Heart left ventricle (tissue), 16 donors: ENCODE results near the gene FAM217B. TPM values are rescaled to one million over a fixed set of nuclear protein-coding genes. Genes with fewer than 3 reads are reported as not detected.

Source experiments
- ATAC-seq, 4 donors: fragments of 200-7000 bp; cut with Tn5 transposase; one replicate each; pipeline ENCODE4 v1.9.1; 2020 to 2022; ENCODE audit warnings: moderate library complexity in 4 of 4, mild to moderate bottlenecking in 3 of 4, moderate number of reproducible peaks in 1 of 4
- DNase-seq, 5 donors: peaks; one replicate each; pipeline ENCODE4 v3.0.0-alpha.2; 2020
- H3K27ac ChIP-seq, 12 donors: fragments of 200-600 bp; sonication (generic) in 4 of 12; one replicate each; pipeline versions ENCODE4 v1.5.0 to v1.8.0; 2016 to 2022; ENCODE audit warnings: mild to moderate bottlenecking in 2 of 12
- H3K27me3 ChIP-seq, 9 donors: fragments of 200-600 bp; sonication (generic) in 2 of 9; one replicate each; pipeline versions ENCODE4 v1.5.1 to v1.8.0; 2016 to 2022; ENCODE audit warnings: mild to moderate bottlenecking in 3 of 9
- H3K36me3 ChIP-seq, 9 donors: fragments of 200-600 bp; sonication (generic) in 2 of 9; one replicate each; pipeline versions ENCODE4 v1.5.0 to v1.8.0; 2018 to 2022; ENCODE audit warnings: mild to moderate bottlenecking in 2 of 9
- H3K4me1 ChIP-seq, 12 donors: fragments of 200-600 bp; sonication (generic) in 4 of 12; one replicate each; pipeline versions ENCODE4 v1.5.0 to v1.8.0; 2016 to 2022; ENCODE audit warnings: mild to moderate bottlenecking in 3 of 12
- H3K4me3 ChIP-seq, 12 donors: fragments of 200-600 bp; sonication (generic) in 4 of 12; one replicate each; pipeline versions ENCODE4 v1.5.0 to v1.8.0; 2017 to 2022; ENCODE audit warnings: mild to moderate bottlenecking in 9 of 12, moderate library complexity in 4 of 12
- H3K9me3 ChIP-seq, 12 donors: fragments of 200-600 bp; sonication (generic) in 4 of 12; one replicate each; pipeline versions ENCODE4 v1.5.0 to v1.8.0; 2016 to 2022; ENCODE audit warnings: mild to moderate bottlenecking in 1 of 12
- CTCF ChIP-seq, 12 donors: fragments of 200-600 bp; sonication (generic) in 4 of 12; IDR thresholded peaks; one replicate each; pipeline versions ENCODE4 v1.5.0 to v1.8.0; 2018 to 2022; ENCODE audit warnings: antibody characterized with exemption in 12 of 12, mild to moderate bottlenecking in 5 of 12
- POLR2A ChIP-seq, 2 donors: fragments of 450-650 bp; IDR thresholded peaks; one replicate each; pipeline ENCODE4 v1.6.1; 2017; ENCODE audit warnings: antibody characterized with exemption in 2 of 2, mild to moderate bottlenecking in 2 of 2, moderate library complexity in 2 of 2
- WGBS, 4 donors: extraction: QIAGEN DNeasy Blood & Tissue Kit in 2 of 4; methylation state at CpG; one replicate each; pipeline versions ENCODE4 v1.1.5 to v1.1.7; 2013 to 2018; 5-methylcytosine and 5-hydroxymethylcytosine counted together
- intact Hi-C, 10 donors: fragments of 100-400 bp; cut with DNase I; formaldehyde crosslinking; loops; one replicate each; pipeline versions ENCODE4 v1.11.1 to v1.14.2; 2022
- polyA plus RNA-seq, 2 donors: library from polyadenylated mRNA; stranded (reverse); fragments of 200-250 nt; gene quantifications; one replicate each; pipeline ENCODE4 v1.2.3, GENCODE V29; 2013
- total RNA-seq, 9 donors: library from RNA; depleted of rRNA in 2 of 9; stranded (reverse); fragments of >200 nt in 2 of 9; fragmentation: NEBNext Ultra II Directional in 3 of 9; extraction: Animal tissue kit (Norgen Biotek cat#: 25700) in 3 of 9; gene quantifications; one replicate each; pipeline versions ENCODE4 v1.1.0 to v1.2.4, GENCODE V29; 2016 to 2023
- donor health status: ischemic (EF 13 %, LVEDD 7.1; RV severe dilation, severe dysfunction).
- donor health status: healthy with polysubstance abuse.
- donor health status: DM: no; HTN: yes; CAD: no.
- donor health status: DM: no; HTN: no; CAD: no.
- donor health status: ischemic (EF 25% LVEDD 6.9; RV normal size, moderate dysfunction).
- donor health status: ischemic (EF 25% LVEDD 5.7; RV mildly dilated, moderate dysfunction).
- donor health status: healthy.
- donor health status: DM: yes; HTN: yes; CAD: no.
- donor health status: ischemic (EF 35%, LVEDD 5.7; RV mildly dilated, moderate dysfunction).
- donor health status: nonischemic (EF 11% LVEDD 7.7; RV severe dilation, severe dysfunction).
- donor health status: DM: yes; HTN: yes; CAD: no.
- donor health status: PGD.
- donor health status: ischemic (EF 29% LVEDD 5.4; RV normal size, mild dysfunction).
- donor health status: nonischemic (EF 23%, LVEDD 6.1; RV moderate dilation, normal function).

The FAM217B gene
- total and polyA plus RNA-seq, 11 donors, result 5.8 to 38.0 (median 24.7) TPM

- TF ChIP-seq CTCF (IDR thresholded peaks at IDR 0.05) (no peak), POLR2A (IDR thresholded peaks at IDR 0.05) (no peak)
- WGBS, 4 donors, result 78 to 92% (median 85%) methylated on average over 8 of the region's 8 CpGs
- DNase-seq, result no peak
- intact Hi-C loops, result no loop called here
- ATAC-seq, result no peak
- peaks cover 0 to 12% (median 2%) of the 10 kb centered on the region in 12 donors for H3K4me1 ChIP-seq
- H3K36me3 ChIP-seq, result no peaks in the 10 kb centered on the region
- H3K4me3 ChIP-seq, result no peak overlapping the region
- H3K9me3 ChIP-seq, result peaks cover 0 to 4% (median 0%) of the 10 kb centered on the region in 12 donors
- peak overlapping the region in 1 of 12 donors; percentile 28 for H3K27ac ChIP-seq
- no peaks in the 10 kb centered on the region for H3K27me3 ChIP-seq
These were observed 45.0 kb downstream of the FAM217B start for GRCh38 chr20:59985164-59985563.

- ATAC-seq (peak; percentile 51 to 85 (median 64)), DNase-seq (peak in 1 of 5 donors; percentile 60)
- intact Hi-C loops, result no loop called here
- no peaks in the 10 kb centered on the region for H3K36me3 ChIP-seq
- no peak overlapping the region for H3K27ac ChIP-seq
- peaks cover 0 to 4% (median 0%) of the 10 kb centered on the region in 12 donors for H3K9me3 ChIP-seq
- 59 to 74% (median 69%) methylated on average over 3 of the region's 3 CpGs for WGBS, 4 donors
- TF ChIP-seq POLR2A (IDR thresholded peaks at IDR 0.05) (no peak), CTCF (IDR thresholded peaks at IDR 0.05) (peak in 9 of 12 donors; percentile 5 to 42 (median 28))
- no peak overlapping the region for H3K4me3 ChIP-seq
- H3K4me1 ChIP-seq, result peaks cover 0 to 12% (median 2%) of the 10 kb centered on the region in 12 donors
- H3K27me3 ChIP-seq, result no peaks in the 10 kb centered on the region
These were observed 45.7 kb downstream of the FAM217B start for GRCh38 chr20:59985864-59986263.

GRCh38 chr20:59987135-59987534 is 46.9 kb downstream of the FAM217B start:
- Histone ChIP-seq H3K9me3 (no peaks in the 10 kb centered on the region), H3K27ac (no peak overlapping the region), H3K27me3 (no peaks in the 10 kb centered on the region), H3K4me3 (no peak overlapping the region), H3K36me3 (no peaks in the 10 kb centered on the region), H3K4me1 (peaks cover 0 to 12% (median 2%) of the 10 kb centered on the region in 12 donors)
- no peak for ATAC-seq
- no peak for TF ChIP-seq CTCF (IDR thresholded peaks at IDR 0.05)
- no peak for TF ChIP-seq POLR2A (IDR thresholded peaks at IDR 0.05)
- intact Hi-C loops, result no loop called here
- 83 to 88% (median 88%) methylated on average over 7 of the region's 7 CpGs for WGBS, 4 donors
- DNase-seq, result no peak

- TF ChIP-seq POLR2A (IDR thresholded peaks at IDR 0.05) (no peak), CTCF (IDR thresholded peaks at IDR 0.05) (no peak)
- 62 to 73% (median 65%) methylated on average over 5 of the region's 5 CpGs for WGBS, 4 donors
- peaks cover 0 to 12% (median 2%) of the 10 kb centered on the region in 12 donors for H3K4me1 ChIP-seq
- no peaks in the 10 kb centered on the region for H3K27me3 ChIP-seq
- DNase-seq (no peak), ATAC-seq (peak in 1 of 4 donors; percentile 27)
- no peak overlapping the region for H3K4me3 ChIP-seq
- intact Hi-C loops, result no loop called here
- no peak overlapping the region for H3K27ac ChIP-seq
- no peaks in the 10 kb centered on the region for H3K36me3 ChIP-seq
- no peaks in the 10 kb centered on the region for H3K9me3 ChIP-seq
These were observed 48.0 kb downstream of the FAM217B start for GRCh38 chr20:59988141-59988540.
